Tibial nerve (tissue), 4 donors: ENCODE results near the gene DLST.

ENCODE experiments used
- CTCF ChIP-seq, 5 experiments: fragments of 200-600 bp in 3 of 5; fragments of 450-650 bp in 2 of 5; sonication (generic) in 3 of 5; IDR thresholded peaks; one replicate each; pipeline ENCODE4 v1.5.1; 2016 to 2019; ENCODE audit warnings: antibody characterized with exemption in 5 of 5, mild to moderate bottlenecking in 3 of 5, moderate library complexity in 2 of 5
- EP300 ChIP-seq, 2 donors: sonication (generic); formaldehyde crosslinking; IDR thresholded peaks; one replicate each; pipeline ENCODE4 v1.6.1; 2017; ENCODE audit warnings: antibody characterized with exemption in 2 of 2, mild to moderate bottlenecking in 1 of 2

GRCh38 chr14:74835645-74836250 lies 46.0 kb upstream of the DLST start:
- no peak for TF ChIP-seq CTCF (IDR thresholded peaks at IDR 0.05)
- TF ChIP-seq EP300 (IDR thresholded peaks at IDR 0.05), result no peak
